ENCODE data around the gene MAPKAPK3.

MAPKAPK3 gene

GRCh38 chr3:50616770-50617095 is 218 bp upstream of the MAPKAPK3 start:
- Histone ChIP-seq H3K27ac (ENCODE audit: insufficient read depth in 1 of 2, low read depth in 1 of 2, low read length in 2 of 2, poor library complexity in 1 of 2, severe bottlenecking in 2 of 2) (peak overlapping the region; percentile 25 to 38), H3K4me3 (ENCODE audit: control insufficient read depth in 1 of 7, extremely low read depth in 1 of 7, insufficient read depth in 4 of 7, low read depth in 2 of 7, low read length in 6 of 7) (peak overlapping the region; percentile 50 to 83 (median 69)), H3K36me3 (ENCODE audit: control insufficient read depth in 4 of 4, insufficient read depth in 4 of 4, low read length in 3 of 4) (peaks cover 0 to 22% (median 0%) of the 10 kb centered on the region in 4 experiments), H3K27me3 (replicated peaks in 2 of 5; ENCODE audit: control insufficient read depth in 4 of 5, insufficient read depth in 5 of 5, low read length in 4 of 5) (no peaks in the 10 kb centered on the region), H3K4me1 (ENCODE audit: control extremely low read depth in 1 of 4, control insufficient read depth in 4 of 4, insufficient read depth in 4 of 4, low read length in 3 of 4) (peaks cover 19 to 76% (median 72%) of the 10 kb centered on the region in 4 experiments), H3K9me3 (ENCODE audit: control extremely low read depth in 1 of 5, control insufficient read depth in 4 of 5, insufficient read depth in 2 of 5, low read depth in 1 of 5, low read length in 4 of 5) (no peaks in the 10 kb centered on the region)
- CTCF ChIA-PET = interaction anchor here (0.7 to 40.1 kb wide), 30 partner anchors 9 to 1000 kb away, joined by 3 to 799 read pairs (median 4); partner anchors contain the start of genes C3orf18 and HEMK1
- POLR2A ChIA-PET = interaction anchor here (1.4 to 2.2 kb wide), 3 partner anchors 36 to 768 kb away, joined by 5 to 10 read pairs (median 6); partner anchors contain the start of genes HEMK1 and MANF
- peak; percentile 90 to 96 (median 96) for DNase-seq
- 0% methylated on average over 10 of the region's 22 CpGs for WGBS (ENCODE audit: insufficient coverage)

DNA sequence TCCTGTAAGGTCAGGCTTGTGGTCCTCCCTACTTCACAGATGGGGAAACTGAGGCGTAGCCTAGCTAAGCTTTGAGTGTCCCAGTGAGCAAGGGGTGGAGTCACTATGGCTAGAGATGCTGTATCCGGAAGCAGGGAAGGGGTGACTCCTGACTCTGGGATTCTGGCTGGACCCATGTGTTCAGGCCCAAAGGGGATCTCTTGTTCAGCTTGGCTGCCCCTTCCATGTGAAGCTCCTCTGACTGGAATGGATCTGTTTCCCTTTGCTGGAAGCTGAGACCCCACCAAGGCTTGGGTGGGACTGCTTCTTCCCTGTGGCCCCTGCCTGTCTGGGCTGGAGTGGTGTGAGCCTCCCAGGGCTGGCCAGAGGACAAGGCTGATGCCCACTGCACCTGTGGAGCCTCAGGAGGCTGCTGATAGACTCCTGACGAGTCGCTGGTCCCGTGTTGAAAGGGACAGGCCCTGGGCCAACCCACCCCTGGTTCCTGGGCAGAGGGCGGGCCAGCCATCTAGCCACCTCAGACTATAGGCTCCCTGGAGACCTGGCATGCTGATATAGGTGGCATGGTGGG is 1.0 kb downstream of the MAPKAPK3 start:
- Histone ChIP-seq H3K27me3 (replicated peaks in 2 of 5; ENCODE audit: control insufficient read depth in 4 of 5, insufficient read depth in 5 of 5, low read length in 4 of 5) (no peaks in the 10 kb centered on the region), H3K27ac (ENCODE audit: insufficient read depth in 1 of 2, low read depth in 1 of 2, low read length in 2 of 2, poor library complexity in 1 of 2, severe bottlenecking in 2 of 2) (peak overlapping the region; percentile 72 to 87), H3K9me3 (ENCODE audit: control extremely low read depth in 1 of 5, control insufficient read depth in 4 of 5, insufficient read depth in 2 of 5, low read depth in 1 of 5, low read length in 4 of 5) (no peaks in the 10 kb centered on the region), H3K36me3 (ENCODE audit: control insufficient read depth in 4 of 4, insufficient read depth in 4 of 4, low read length in 3 of 4) (peaks cover 0 to 34% (median 5%) of the 10 kb centered on the region in 4 experiments), H3K4me3 (ENCODE audit: control insufficient read depth in 1 of 7, extremely low read depth in 1 of 7, insufficient read depth in 4 of 7, low read depth in 2 of 7, low read length in 6 of 7) (peak overlapping the region; percentile 65 to 95 (median 88)), H3K4me1 (ENCODE audit: control extremely low read depth in 1 of 4, control insufficient read depth in 4 of 4, insufficient read depth in 4 of 4, low read length in 3 of 4) (peaks cover 24 to 78% (median 76%) of the 10 kb centered on the region in 4 experiments)
- 11% methylated on average over 5 of the region's 6 CpGs for WGBS (ENCODE audit: insufficient coverage)
- POLR2A ChIA-PET = interaction anchor here (1.2 to 2.2 kb wide), 2 partner anchors 49 to 767 kb away, joined by 4 to 10 read pairs; partner anchors contain the start of genes HEMK1 and MANF
- CTCF ChIA-PET = interaction anchor here (1.0 to 40.1 kb wide), 6 partner anchors 11 to 771 kb away, joined by 3 to 799 read pairs (median 4); partner anchors contain the start of genes C3orf18 and HEMK1
- peak in 2 of 3 donors; percentile 27 to 38 for DNase-seq

DNA sequence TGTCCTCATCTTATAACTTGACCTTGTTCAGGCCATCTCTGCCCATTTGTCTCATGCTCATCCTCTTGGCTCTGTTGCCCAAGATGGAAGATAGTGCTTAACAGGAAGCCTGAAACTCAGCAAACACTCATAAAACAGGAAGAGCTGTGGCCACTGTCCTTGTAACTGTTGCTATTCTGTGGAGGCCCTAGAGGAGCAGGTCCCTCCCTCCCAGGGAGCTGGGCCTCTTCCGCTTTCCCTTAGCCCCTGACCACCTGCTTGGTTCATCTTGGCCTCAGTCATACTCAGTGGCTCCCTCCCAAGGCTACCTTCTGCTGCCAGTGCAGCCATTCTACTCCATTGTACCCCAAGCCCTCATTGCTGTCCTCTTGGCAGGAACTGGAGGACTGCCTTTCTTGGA is 3.5 kb downstream of the MAPKAPK3 start:
- H3K27ac ChIP-seq (ENCODE audit: insufficient read depth in 1 of 2, low read depth in 1 of 2, low read length in 2 of 2, poor library complexity in 1 of 2, severe bottlenecking in 2 of 2) = peak overlapping the region; percentile 65 to 75
- H3K27me3 ChIP-seq (replicated peaks in 2 of 5; ENCODE audit: control insufficient read depth in 4 of 5, insufficient read depth in 5 of 5, low read length in 4 of 5) = no peaks in the 10 kb centered on the region
- WGBS (ENCODE audit: insufficient coverage) = no CpG with 5 or more reads among the region's 1 CpG
- DNase-seq = peak in 2 of 3 donors; percentile 87 to 91
- peaks cover 41 to 91% (median 87%) of the 10 kb centered on the region in 4 experiments for H3K4me1 ChIP-seq (ENCODE audit: control extremely low read depth in 1 of 4, control insufficient read depth in 4 of 4, insufficient read depth in 4 of 4, low read length in 3 of 4)
- ChIA-PET POLR2A (interaction anchor here (1.0 to 1.4 kb wide), 2 partner anchors 18 to 20 kb away, joined by 3 read pairs; no protein-coding TSS in a partner anchor), CTCF (interaction anchor here (0.9 to 40.1 kb wide), 9 partner anchors 9 to 814 kb away, joined by 3 to 799 read pairs (median 5); partner anchors contain the start of genes C3orf18, DOCK3 and HEMK1)
- peak overlapping the region in 5 of 7 experiments; percentile 20 to 65 (median 63) for H3K4me3 ChIP-seq (ENCODE audit: control insufficient read depth in 1 of 7, extremely low read depth in 1 of 7, insufficient read depth in 4 of 7, low read depth in 2 of 7, low read length in 6 of 7)
- H3K9me3 ChIP-seq (ENCODE audit: control extremely low read depth in 1 of 5, control insufficient read depth in 4 of 5, insufficient read depth in 2 of 5, low read depth in 1 of 5, low read length in 4 of 5) = no peaks in the 10 kb centered on the region
- peaks cover 0 to 58% (median 11%) of the 10 kb centered on the region in 4 experiments for H3K36me3 ChIP-seq (ENCODE audit: control insufficient read depth in 4 of 4, insufficient read depth in 4 of 4, low read length in 3 of 4)

DNA sequence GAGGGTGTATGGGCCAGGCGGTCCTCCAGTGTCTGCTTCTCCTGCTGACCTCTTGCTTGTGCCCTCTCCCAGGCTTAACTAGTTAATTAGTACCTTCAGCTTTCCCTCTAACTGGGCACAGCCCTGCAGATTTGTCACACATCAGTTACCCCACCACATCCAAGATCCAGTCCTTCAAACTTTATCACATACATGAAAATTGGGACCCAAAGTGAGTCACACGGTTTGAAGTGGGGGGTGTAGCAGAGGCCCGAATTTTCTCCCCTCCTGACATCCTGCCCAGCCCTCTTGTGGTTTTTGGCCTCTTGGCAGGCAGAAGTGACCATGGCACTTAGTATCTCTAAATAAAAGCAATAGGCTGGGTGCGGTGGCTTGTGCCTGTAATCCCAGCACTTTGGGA is 3.9 kb downstream of the MAPKAPK3 start:
- peaks cover 41 to 94% (median 88%) of the 10 kb centered on the region in 4 experiments for H3K4me1 ChIP-seq (ENCODE audit: control extremely low read depth in 1 of 4, control insufficient read depth in 4 of 4, insufficient read depth in 4 of 4, low read length in 3 of 4)
- ChIA-PET CTCF (interaction anchor here (0.9 to 40.1 kb wide), 6 partner anchors 8 to 54 kb away, joined by 3 to 799 read pairs (median 8); partner anchors contain the start of genes C3orf18, DOCK3 and HEMK1), POLR2A (interaction anchor here (1.0 to 1.4 kb wide), 2 partner anchors 18 to 19 kb away, joined by 3 read pairs; no protein-coding TSS in a partner anchor)
- no peaks in the 10 kb centered on the region for H3K27me3 ChIP-seq (replicated peaks in 2 of 5; ENCODE audit: control insufficient read depth in 4 of 5, insufficient read depth in 5 of 5, low read length in 4 of 5)
- no peaks in the 10 kb centered on the region for H3K9me3 ChIP-seq (ENCODE audit: control extremely low read depth in 1 of 5, control insufficient read depth in 4 of 5, insufficient read depth in 2 of 5, low read depth in 1 of 5, low read length in 4 of 5)
- peaks cover 0 to 62% (median 11%) of the 10 kb centered on the region in 4 experiments for H3K36me3 ChIP-seq (ENCODE audit: control insufficient read depth in 4 of 4, insufficient read depth in 4 of 4, low read length in 3 of 4)
- 30% methylated on average over 3 of the region's 4 CpGs for WGBS (ENCODE audit: insufficient coverage)
- peak overlapping the region; percentile 14 to 75 for H3K27ac ChIP-seq (ENCODE audit: insufficient read depth in 1 of 2, low read depth in 1 of 2, low read length in 2 of 2, poor library complexity in 1 of 2, severe bottlenecking in 2 of 2)
- peak overlapping the region in 5 of 7 experiments; percentile 20 to 65 (median 53) for H3K4me3 ChIP-seq (ENCODE audit: control insufficient read depth in 1 of 7, extremely low read depth in 1 of 7, insufficient read depth in 4 of 7, low read depth in 2 of 7, low read length in 6 of 7)
- peak in 2 of 3 donors; percentile 51 to 60 for DNase-seq

GRCh38 chr3:50622881-50623280 is 5.9 kb downstream of the MAPKAPK3 start:
- Histone ChIP-seq H3K4me1 (ENCODE audit: control extremely low read depth in 1 of 4, control insufficient read depth in 4 of 4, insufficient read depth in 4 of 4, low read length in 3 of 4) (peaks cover 39 to 99% (median 97%) of the 10 kb centered on the region in 4 experiments), H3K4me3 (ENCODE audit: control insufficient read depth in 1 of 7, extremely low read depth in 1 of 7, insufficient read depth in 4 of 7, low read depth in 2 of 7, low read length in 6 of 7) (no peak overlapping the region), H3K27ac (ENCODE audit: insufficient read depth in 1 of 2, low read depth in 1 of 2, low read length in 2 of 2, poor library complexity in 1 of 2, severe bottlenecking in 2 of 2) (peak overlapping the region; percentile 26 to 69), H3K9me3 (ENCODE audit: control extremely low read depth in 1 of 5, control insufficient read depth in 4 of 5, insufficient read depth in 2 of 5, low read depth in 1 of 5, low read length in 4 of 5) (no peaks in the 10 kb centered on the region), H3K27me3 (replicated peaks in 2 of 5; ENCODE audit: control insufficient read depth in 4 of 5, insufficient read depth in 5 of 5, low read length in 4 of 5) (no peaks in the 10 kb centered on the region), H3K36me3 (ENCODE audit: control insufficient read depth in 4 of 4, insufficient read depth in 4 of 4, low read length in 3 of 4) (peaks cover 0 to 77% (median 13%) of the 10 kb centered on the region in 4 experiments)
- ChIA-PET CTCF (interaction anchor here (1.0 to 40.1 kb wide), 6 partner anchors 6 to 52 kb away, joined by 3 to 799 read pairs (median 20); partner anchors contain the start of genes C3orf18, CISH, HEMK1 and MAPKAPK3), POLR2A (interaction anchor here (0.8 kb wide), 1 partner anchor 767 kb away, joined by 4 read pairs; no protein-coding TSS in a partner anchor)
- no peak for DNase-seq
- WGBS (ENCODE audit: insufficient coverage) = 89% methylated on average over 3 of the region's 3 CpGs

GRCh38 chr3:50623840-50624474 is 7.0 kb downstream of the MAPKAPK3 start:
- Histone ChIP-seq H3K4me3 (ENCODE audit: control insufficient read depth in 1 of 7, extremely low read depth in 1 of 7, insufficient read depth in 4 of 7, low read depth in 2 of 7, low read length in 6 of 7) (peak overlapping the region in 5 of 7 experiments; percentile 12 to 62 (median 34)), H3K36me3 (ENCODE audit: control insufficient read depth in 4 of 4, insufficient read depth in 4 of 4, low read length in 3 of 4) (peaks cover 0 to 88% (median 14%) of the 10 kb centered on the region in 4 experiments), H3K27ac (ENCODE audit: insufficient read depth in 1 of 2, low read depth in 1 of 2, low read length in 2 of 2, poor library complexity in 1 of 2, severe bottlenecking in 2 of 2) (peak overlapping the region; percentile 26 to 69), H3K4me1 (ENCODE audit: control extremely low read depth in 1 of 4, control insufficient read depth in 4 of 4, insufficient read depth in 4 of 4, low read length in 3 of 4) (peaks cover 37 to 100% (median 100%) of the 10 kb centered on the region in 4 experiments), H3K9me3 (ENCODE audit: control extremely low read depth in 1 of 5, control insufficient read depth in 4 of 5, insufficient read depth in 2 of 5, low read depth in 1 of 5, low read length in 4 of 5) (no peaks in the 10 kb centered on the region), H3K27me3 (replicated peaks in 2 of 5; ENCODE audit: control insufficient read depth in 4 of 5, insufficient read depth in 5 of 5, low read length in 4 of 5) (no peaks in the 10 kb centered on the region)
- WGBS (ENCODE audit: insufficient coverage) = 0% methylated on average over 6 of the region's 6 CpGs
- POLR2A ChIA-PET = interaction anchor here (1.3 kb wide), 1 partner anchor 9 kb away, joined by 3 read pairs; no protein-coding TSS in a partner anchor
- CTCF ChIA-PET = interaction anchor here (1.2 to 40.1 kb wide), 7 partner anchors 7 to 756 kb away, joined by 3 to 799 read pairs (median 9); partner anchors contain the start of genes C3orf18, CISH, HEMK1 and MAPKAPK3
- DNase-seq = peak in 2 of 3 donors; percentile 65 to 80

Data from common myeloid progenitor, CD34-positive (primary cell).